T-helper 1 cell (primary cell): Measurements from ENCODE around the gene DKC1.

Source experiments
- DNase-seq, 5 donors: peaks; one replicate each; pipeline ENCODE4 v3.0.0-alpha.2; 2012 to 2020

DKC1 gene

GRCh38 chrX:154738011-154738738 is 24.5 kb upstream of the DKC1 start:
- peak in 1 of 5 donors; percentile 71 for DNase-seq

DNA sequence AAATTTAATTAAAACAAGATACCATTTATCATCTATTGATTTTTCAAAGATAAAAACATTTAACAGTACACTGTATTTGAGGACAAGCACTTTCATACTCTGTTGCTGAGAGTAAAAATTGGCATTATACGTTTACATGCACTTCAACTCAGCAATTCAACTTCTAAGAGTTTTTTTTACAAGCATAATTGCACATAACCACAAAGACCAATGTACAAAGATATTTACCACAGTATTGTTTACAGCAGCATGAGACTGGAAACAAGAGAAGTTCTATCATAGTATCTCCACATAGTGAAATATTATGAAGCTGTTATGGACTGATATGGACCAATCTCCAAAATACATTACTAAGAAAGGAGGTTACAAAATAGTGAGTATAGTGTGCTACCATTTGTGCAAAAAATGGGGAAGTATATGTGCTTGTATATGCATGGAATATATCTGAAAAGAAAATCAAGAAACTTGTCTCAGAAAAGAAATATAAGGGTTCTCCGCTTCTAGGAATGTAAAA is 22.7 kb upstream of the DKC1 start:
- no peak for DNase-seq

- DNase-seq, result no peak
These were observed 20.1 kb upstream of the DKC1 start for GRCh38 chrX:154742613-154743012.

DNA sequence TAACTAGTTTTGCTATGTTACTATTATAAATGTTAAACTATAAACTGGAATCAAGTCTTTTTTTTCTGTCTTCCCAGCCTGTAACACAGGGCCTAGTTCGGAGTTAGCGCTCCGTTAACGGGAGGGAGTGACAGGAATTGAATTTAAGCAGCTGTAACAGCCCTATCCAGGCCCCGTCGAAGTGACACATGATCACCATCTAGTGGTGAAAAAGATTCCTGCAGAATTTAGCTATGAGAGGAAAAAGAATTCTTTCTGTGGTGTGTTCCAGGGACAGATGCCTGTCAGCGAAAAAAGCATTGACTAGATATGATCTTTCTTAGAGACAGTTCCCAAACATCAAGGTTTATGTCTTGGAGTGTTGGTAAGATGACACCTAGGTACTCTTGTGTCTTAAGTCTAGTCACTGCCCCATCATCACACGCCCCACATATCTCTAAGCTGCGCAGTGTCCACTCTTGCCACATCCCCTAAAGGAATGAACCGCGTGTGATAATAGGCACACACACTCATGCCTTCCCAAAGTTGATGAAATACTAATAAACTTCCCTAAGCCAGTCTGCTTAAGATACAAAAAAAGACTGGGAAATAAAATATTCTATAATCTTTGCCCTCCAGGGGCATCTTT is 13.8 kb upstream of the DKC1 start:
- DNase-seq, result peak in 3 of 5 donors; percentile 13 to 70 (median 44)

DNA sequence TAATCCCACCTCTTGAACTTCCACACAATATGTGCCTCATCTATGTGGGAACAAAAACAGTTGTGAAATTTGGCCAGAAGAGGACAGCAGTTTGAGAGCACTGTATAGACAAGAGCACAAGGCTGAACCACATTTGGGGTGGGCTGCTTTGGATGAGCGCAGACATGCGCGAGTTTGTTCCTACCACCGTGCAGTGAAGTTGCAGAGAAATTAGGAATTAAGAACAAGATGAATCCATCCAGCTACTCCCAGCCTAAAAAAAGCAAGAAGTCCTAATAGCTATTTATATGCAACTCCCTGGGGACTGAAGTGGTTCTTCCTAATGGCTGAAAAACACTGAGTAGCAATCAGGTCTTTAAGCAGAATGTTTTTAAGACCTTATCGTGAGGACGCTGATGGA is 12.8 kb upstream of the DKC1 start:
- DNase-seq, result no peak

DNA sequence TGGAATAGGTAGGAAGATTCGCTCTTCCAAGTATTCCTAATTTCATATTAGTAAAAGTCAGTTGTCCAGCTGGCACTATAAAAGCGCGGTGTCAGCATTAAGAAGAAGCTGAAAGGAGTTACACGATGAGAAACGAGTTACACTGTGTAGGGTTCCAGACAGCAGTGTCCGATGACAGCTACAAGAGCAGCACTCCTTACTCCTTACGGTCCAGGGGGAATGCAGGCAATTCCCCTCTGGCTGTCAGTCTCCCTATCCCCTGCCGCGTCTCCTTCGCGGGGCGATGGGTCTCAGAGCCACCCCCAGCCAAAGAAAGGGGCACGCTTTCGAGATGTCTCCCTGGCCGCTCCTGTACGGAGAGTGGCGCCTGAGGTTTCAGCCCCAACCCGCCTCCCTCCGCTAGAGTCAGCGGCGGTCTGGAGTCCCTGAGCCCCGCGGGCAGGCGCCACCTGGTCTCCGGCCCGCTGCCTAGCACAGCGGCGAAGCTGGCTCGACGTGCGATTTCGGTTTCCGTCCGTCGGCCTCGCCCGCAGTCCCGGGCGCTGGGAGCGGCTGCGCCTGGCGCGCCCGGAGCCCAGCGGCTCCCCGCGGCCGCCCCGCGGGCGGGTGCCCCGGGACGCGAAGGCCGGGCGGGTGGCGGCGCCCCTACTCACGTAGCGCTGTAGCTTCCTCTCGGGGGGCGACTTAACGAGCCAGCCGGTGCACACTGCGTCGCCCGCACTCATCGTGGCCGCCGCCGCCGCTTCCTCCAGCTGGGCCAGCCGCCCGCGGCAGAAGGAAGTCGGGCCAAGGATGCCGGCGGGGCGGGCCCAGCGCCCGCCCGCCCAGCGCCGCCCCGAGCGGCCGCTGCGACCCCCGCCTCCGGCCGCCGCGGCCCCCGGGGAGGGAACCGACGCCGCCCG is 12.1 kb upstream of the DKC1 start, which contains the start of gene GAB3:
Gene GAB3 (minus strand): TSS at position 777 of the 902 bp plus-strand sequence. CDS start 52 bp downstream, at position 725.
- DNase-seq, result peak in 4 of 5 donors; percentile 21 to 49 (median 30)

DNA sequence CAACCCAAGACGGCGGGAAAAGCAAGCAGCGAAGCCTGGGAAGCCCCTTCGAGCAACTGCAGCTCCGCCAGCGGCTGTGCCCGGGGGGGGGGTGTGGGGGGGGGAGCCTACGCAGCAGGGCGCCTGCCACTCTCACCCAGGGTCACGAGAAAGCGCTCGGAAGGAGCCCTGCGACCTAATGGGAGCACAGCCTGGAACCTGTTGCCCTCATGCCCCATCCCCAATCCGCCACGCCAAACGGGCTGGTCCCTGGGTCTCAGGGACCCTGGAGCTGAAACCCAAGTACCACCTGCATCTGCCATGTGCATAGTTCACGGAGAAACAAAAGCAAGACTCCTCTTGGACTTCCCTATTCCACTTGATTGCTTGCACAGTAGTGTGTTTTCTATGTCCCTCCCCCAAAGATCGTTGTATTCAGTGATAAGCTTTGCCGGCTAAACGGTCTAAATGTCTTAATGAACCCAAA is 11.4 kb upstream of the DKC1 start:
- no peak for DNase-seq

DNA sequence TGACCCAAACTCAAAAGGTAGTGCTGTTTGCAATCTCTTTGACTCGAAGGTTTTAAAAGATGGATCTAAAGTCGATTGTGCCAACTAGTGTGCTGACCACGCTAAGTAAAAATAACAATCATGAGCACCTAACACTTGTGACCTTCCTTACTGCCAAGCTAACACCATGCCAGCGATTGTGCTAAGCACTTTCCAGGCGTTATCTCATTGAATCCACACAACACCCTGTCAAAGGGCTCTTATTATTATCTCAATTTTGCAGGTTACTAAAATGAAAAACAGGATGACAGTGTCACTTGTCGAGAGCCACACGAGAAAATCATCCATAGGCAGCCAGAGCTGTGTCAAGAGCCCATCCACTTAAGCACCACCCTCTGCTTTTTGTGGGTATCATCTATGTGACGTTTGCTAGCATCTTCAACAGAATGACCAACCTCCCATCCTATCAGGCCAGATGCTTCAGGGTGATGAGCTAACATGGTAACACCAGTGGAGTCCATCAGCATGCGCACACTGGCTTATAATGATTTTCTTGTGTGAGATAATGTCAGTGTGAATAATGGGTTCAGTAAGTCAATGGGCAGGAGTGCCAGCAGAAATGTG is 10.9 kb upstream of the DKC1 start:
- DNase-seq, result no peak

- no peak for DNase-seq
These were observed 4.0 kb upstream of the DKC1 start for GRCh38 chrX:154758696-154759095.

GRCh38 chrX:154761977-154762536 is 607 bp upstream of the DKC1 start:
- DNase-seq, result peak in 1 of 5 donors; percentile 13

- DNase-seq, result no peak
These were observed 12.0 kb downstream of the DKC1 start for GRCh38 chrX:154774622-154775021.

- peak in 1 of 5 donors; percentile 32 for DNase-seq
These were observed 13.0 kb downstream of the DKC1 start for GRCh38 chrX:154775419-154776349.

- no peak for DNase-seq
These were observed 14.1 kb downstream of the DKC1 start for GRCh38 chrX:154776753-154777152.

- no peak for DNase-seq
These were observed 16.6 kb downstream of the DKC1 start for GRCh38 chrX:154779261-154779660.

- no peak for DNase-seq
These were observed 18.3 kb downstream of the DKC1 start for GRCh38 chrX:154780968-154781367.

DNA sequence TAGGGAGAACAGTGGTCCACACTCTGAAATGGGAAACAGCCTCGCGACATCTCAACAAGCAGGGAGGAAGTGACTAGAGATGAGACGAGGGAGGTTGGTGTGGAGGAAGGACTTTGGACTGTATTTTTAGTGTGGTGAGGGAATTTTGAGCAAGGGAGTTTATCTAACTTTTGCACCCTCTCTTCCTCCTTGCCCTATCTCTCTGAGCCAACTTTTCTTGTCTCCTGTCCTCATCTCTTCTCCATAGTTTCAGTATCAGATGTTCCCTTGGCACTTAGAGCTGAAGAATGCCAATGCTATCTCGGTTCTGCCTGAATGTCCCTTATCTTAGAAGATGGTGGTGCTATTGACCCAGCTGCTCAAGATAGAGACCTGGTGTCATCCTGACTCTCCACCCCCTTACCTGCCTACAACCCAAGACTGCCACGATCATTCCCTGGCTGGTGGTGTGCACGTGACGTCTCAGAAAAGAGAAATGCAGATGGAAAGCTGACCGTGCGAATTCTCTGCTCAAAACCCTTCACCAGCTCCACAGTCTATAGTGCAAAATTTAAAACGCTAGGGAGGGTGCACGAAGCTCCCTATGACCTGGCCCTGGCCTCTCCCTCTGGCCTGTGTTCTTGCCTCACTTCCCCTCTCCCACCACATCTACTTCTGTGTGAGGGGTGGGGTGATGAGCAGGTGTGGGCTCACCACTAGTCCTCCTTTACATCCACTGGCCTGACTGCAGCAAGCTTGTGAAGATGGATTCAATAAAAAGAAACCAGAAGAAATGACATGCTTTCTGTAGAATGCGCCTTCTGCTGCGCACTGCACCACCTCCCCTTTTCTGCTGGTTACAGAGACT is 21.7 kb downstream of the DKC1 start:
- DNase-seq, result no peak

DNA sequence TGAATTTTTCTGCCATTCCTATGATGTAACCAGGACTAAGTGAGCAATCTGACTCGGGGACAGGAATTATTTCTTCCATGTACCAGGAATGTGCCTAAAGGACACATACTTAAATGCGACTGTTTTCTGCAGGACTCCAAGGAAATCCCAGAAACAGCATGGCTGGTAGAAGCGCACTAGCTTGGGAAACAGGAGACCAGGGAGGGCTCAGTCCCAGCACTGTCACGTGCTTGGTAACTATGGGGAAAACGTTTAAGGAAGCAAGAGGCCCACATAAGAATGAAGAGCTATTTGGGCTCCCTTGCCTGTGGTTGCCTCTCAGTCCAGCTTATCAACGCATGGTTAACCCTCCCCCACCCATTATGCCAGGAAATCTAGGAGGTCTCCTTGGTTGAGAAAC is 23.1 kb downstream of the DKC1 start:
- no peak for DNase-seq

GRCh38 chrX:154791467-154791866 is 28.8 kb downstream of the DKC1 start:
- DNase-seq, result no peak

GRCh38 chrX:154791939-154792338 is 29.3 kb downstream of the DKC1 start:
- no peak for DNase-seq
